PFSK-1 (cell line): ENCODE measurements around the gene SLIT3.

Source experiments
- FOXP2 ChIP-seq: optimal IDR thresholded peaks from 2 replicates; pipeline ENCODE3; 2011; ENCODE audit warnings: borderline replicate concordance, control low read depth, inconsistent platforms; ENCODE audit not compliant: insufficient read depth; ENCODE audit errors: extremely low read length, extremely low read depth
- POLR2AphosphoS5 ChIP-seq: IDR thresholded peaks from 2 replicates; pipeline ENCODE4 v1.6.1; 2012; ENCODE audit warnings: low read depth, mild to moderate bottlenecking, control low read depth, low read length, moderate library complexity
- SIN3A ChIP-seq: IDR thresholded peaks from 2 replicates; pipeline ENCODE4 v1.6.1; 2012; ENCODE audit warnings: mild to moderate bottlenecking, low read length, moderate library complexity, borderline replicate concordance; ENCODE audit not compliant: insufficient read depth
- TF ChIP-seq, protein P1 (sequence below), 2 experiments: IDR thresholded peaks; 2 replicates each; pipeline versions ENCODE4 v1.6.1 to v1.8.0; 2011 to 2012; ENCODE audit warnings: low read depth in 2 of 2, low read length in 2 of 2, control low read depth in 1 of 2, inconsistent platforms in 1 of 2, mild to moderate bottlenecking in 1 of 2, moderate library complexity in 1 of 2; ENCODE audit not compliant: insufficient read depth in 1 of 2

DNA sequence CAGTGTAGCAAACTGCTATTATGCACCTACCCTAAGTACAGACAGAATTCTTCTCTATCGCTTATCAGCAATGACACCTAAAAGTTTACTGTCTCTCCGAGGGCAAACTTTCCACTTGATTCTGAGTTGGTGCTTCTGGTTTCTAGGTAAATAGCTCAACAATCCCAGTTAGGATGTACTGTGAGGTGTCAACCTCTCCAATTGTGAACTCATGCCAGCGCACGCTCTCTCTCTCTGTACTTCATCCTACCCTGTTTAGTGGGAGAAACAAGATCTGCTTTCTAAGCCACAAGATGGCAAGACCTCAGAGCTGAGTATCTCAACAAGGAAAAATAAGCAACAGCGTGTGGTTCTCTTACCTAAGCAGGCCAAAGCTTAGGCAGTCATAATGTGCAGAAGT lies 335.3 kb downstream of the SLIT3 start:
- TF ChIP-seq POLR2AphosphoS5 (no peak), FOXP2 (no peak), SIN3A (no peak)
- TF ChIP-seq, protein P1, sequence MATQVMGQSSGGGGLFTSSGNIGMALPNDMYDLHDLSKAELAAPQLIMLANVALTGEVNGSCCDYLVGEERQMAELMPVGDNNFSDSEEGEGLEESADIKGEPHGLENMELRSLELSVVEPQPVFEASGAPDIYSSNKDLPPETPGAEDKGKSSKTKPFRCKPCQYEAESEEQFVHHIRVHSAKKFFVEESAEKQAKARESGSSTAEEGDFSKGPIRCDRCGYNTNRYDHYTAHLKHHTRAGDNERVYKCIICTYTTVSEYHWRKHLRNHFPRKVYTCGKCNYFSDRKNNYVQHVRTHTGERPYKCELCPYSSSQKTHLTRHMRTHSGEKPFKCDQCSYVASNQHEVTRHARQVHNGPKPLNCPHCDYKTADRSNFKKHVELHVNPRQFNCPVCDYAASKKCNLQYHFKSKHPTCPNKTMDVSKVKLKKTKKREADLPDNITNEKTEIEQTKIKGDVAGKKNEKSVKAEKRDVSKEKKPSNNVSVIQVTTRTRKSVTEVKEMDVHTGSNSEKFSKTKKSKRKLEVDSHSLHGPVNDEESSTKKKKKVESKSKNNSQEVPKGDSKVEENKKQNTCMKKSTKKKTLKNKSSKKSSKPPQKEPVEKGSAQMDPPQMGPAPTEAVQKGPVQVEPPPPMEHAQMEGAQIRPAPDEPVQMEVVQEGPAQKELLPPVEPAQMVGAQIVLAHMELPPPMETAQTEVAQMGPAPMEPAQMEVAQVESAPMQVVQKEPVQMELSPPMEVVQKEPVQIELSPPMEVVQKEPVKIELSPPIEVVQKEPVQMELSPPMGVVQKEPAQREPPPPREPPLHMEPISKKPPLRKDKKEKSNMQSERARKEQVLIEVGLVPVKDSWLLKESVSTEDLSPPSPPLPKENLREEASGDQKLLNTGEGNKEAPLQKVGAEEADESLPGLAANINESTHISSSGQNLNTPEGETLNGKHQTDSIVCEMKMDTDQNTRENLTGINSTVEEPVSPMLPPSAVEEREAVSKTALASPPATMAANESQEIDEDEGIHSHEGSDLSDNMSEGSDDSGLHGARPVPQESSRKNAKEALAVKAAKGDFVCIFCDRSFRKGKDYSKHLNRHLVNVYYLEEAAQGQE (IDR thresholded peaks at IDR 0.05; ENCODE audit: insufficient read depth in 1 of 2, low read depth in 2 of 2, low read length in 2 of 2), result no peak
